ENCODE results near the gene DGKB.
A peak's percentile ranks its signal among the peaks of the same experiment; 100 is the strongest.

DGKB gene

DNA sequence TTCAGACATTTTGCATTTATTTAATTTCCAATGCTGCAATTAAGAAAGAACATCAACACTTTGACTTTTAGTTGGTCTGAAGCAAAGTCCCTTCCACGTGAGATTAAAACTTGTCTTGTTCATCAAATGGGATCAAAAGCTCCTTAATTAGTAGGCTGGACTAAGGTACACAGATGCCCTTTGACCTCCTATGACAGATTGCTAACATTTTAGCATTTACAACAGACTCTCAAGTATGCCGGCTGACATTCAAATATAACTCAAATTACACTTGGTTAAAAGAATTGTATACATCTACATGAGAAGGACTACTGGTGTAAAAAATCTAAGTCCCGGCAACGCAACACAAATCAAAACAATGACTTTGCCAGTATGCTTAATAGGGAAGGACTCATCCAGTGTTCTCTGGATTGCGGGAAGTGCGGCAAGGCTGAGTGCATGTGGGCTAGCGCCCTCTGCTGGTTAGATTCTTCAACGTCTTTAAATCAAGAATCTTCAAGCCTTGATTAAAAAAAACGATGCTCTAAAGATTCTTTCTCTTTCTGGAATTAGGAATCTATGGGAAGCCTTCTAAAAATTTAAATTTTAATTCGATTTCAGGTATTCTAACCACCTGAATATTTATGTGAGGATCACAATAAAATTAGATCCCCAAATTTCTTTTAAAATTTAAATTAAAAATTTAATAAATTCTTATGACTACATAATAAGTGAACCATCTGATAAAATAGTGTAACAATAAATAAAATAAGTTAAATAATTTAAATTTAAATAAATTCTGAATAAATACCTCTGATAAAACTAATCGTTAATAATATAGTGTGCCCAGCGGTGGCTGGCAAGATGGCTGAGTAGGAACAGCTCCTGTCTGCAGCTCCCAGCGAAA is 444.7 kb downstream of the DGKB start:
- peak; percentile 64 for TF ChIP-seq CTCF (IDR thresholded peaks at IDR 0.05)
- no peak overlapping the region for H3K27ac ChIP-seq
- DNase-seq (ENCODE audit: low spot score): peak; percentile 74
- H3K4me3 ChIP-seq: peak overlapping the region; percentile 50

GRCh38 chr7:14449291-14449690 is 453.3 kb downstream of the DGKB start:
- TF ChIP-seq CTCF (IDR thresholded peaks at IDR 0.05): no peak
- Histone ChIP-seq H3K4me3 (no peak overlapping the region), H3K27ac (no peak overlapping the region)
- no peak for DNase-seq (ENCODE audit: low spot score)

GRCh38 chr7:14446829-14447228 is 455.7 kb downstream of the DGKB start:
- no peak for DNase-seq (ENCODE audit: low spot score)
- TF ChIP-seq CTCF (IDR thresholded peaks at IDR 0.05): no peak
- Histone ChIP-seq H3K4me3 (no peak overlapping the region), H3K27ac (no peak overlapping the region)

- no peak for DNase-seq (ENCODE audit: low spot score)
- no peak for TF ChIP-seq CTCF (IDR thresholded peaks at IDR 0.05)
- no peak overlapping the region for H3K27ac ChIP-seq
- H3K4me3 ChIP-seq: no peak overlapping the region
Observed at GRCh38 chr7:14446219-14446618, 456.3 kb downstream of the DGKB start.

- no peak for TF ChIP-seq CTCF (IDR thresholded peaks at IDR 0.05)
- no peak for DNase-seq (ENCODE audit: low spot score)
- H3K4me3 ChIP-seq: no peak overlapping the region
- no peak overlapping the region for H3K27ac ChIP-seq
Observed at GRCh38 chr7:14438366-14438765, 464.2 kb downstream of the DGKB start.

GRCh38 chr7:14436878-14437277 is 465.7 kb downstream of the DGKB start:
- no peak for TF ChIP-seq CTCF (IDR thresholded peaks at IDR 0.05)
- Histone ChIP-seq H3K27ac (no peak overlapping the region), H3K4me3 (no peak overlapping the region)
- DNase-seq (ENCODE audit: low spot score): no peak

DNA sequence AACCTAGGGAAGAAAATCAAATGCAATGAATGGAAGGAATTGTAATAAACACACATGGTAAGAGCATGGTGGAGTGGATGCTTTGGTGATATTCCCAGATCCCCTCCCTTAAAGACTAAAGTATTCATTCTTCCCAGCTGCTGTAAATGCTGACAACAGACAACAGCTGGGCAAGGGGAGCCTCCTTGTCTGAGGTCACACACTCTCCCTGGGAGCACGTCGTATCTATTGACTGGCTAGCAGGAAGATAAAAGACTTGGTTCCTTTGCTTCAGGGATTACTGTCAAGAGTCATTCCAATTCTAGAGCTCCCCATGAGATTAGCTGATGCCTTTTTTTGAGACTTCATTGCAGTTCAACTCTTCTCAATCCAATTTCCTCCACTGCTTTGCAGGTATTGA is 469.6 kb downstream of the DGKB start:
- Histone ChIP-seq H3K27ac (no peak overlapping the region), H3K4me3 (no peak overlapping the region)
- no peak for DNase-seq (ENCODE audit: low spot score)
- TF ChIP-seq CTCF (IDR thresholded peaks at IDR 0.05): no peak
